Lower leg skin (tissue), 3 donors: ENCODE data around the gene LAMB4.

Experiments used
- CTCF ChIP-seq, 3 donors: fragments of 450-650 bp; IDR thresholded peaks; one replicate each; pipeline ENCODE4 v1.5.1; 2016; ENCODE audit warnings: antibody characterized with exemption in 3 of 3, mild to moderate bottlenecking in 3 of 3, moderate library complexity in 2 of 3
- POLR2A ChIP-seq, 2 donors: fragments of 450-650 bp; IDR thresholded peaks; one replicate each; pipeline ENCODE4 v1.6.1; 2016 to 2017; ENCODE audit warnings: antibody characterized with exemption in 2 of 2, mild to moderate bottlenecking in 1 of 2, moderate library complexity in 1 of 2

- TF ChIP-seq CTCF (IDR thresholded peaks at IDR 0.05) (no peak), POLR2A (IDR thresholded peaks at IDR 0.05) (no peak)
Measured at GRCh38 chr7:107993891-107994291, 136.3 kb downstream of the LAMB4 start.
